Activated naive CD4-positive, alpha-beta T cell treated with Interleukin-2 at 50 U/mL for 16 hours (primary cell): ENCODE measurements around the gene NFASC.

Experiments used
- DNase-seq: peaks from one replicate; pipeline ENCODE4 v3.0.0-alpha.2; 2020

NFASC gene

GRCh38 chr1:204863024-204863423, 7.6 kb upstream of the NFASC start:
- no peak for DNase-seq

- no peak for DNase-seq
These were observed 6.9 kb upstream of the NFASC start for GRCh38 chr1:204863730-204864129.

- DNase-seq = no peak
These were observed 4.5 kb upstream of the NFASC start for GRCh38 chr1:204866051-204866596.

- no peak for DNase-seq
These were observed 3.5 kb upstream of the NFASC start for GRCh38 chr1:204867203-204867602.

GRCh38 chr1:204867666-204868339, 2.9 kb upstream of the NFASC start:
- DNase-seq = no peak

- DNase-seq = no peak
These were observed 2.3 kb upstream of the NFASC start for GRCh38 chr1:204868340-204868700.

GRCh38 chr1:204869097-204869496, 1.6 kb upstream of the NFASC start:
- DNase-seq = no peak

GRCh38 chr1:204871405-204872037, 859 bp downstream of the NFASC start:
- DNase-seq = no peak

GRCh38 chr1:204872262-204872881, 1.7 kb downstream of the NFASC start:
- no peak for DNase-seq

GRCh38 chr1:204873176-204873575, 2.5 kb downstream of the NFASC start:
- no peak for DNase-seq

GRCh38 chr1:204873714-204874113, 3.1 kb downstream of the NFASC start:
- no peak for DNase-seq

GRCh38 chr1:204874274-204874673, 3.6 kb downstream of the NFASC start:
- no peak for DNase-seq

GRCh38 chr1:204875255-204875654, 4.6 kb downstream of the NFASC start:
- no peak for DNase-seq

- no peak for DNase-seq
These were observed 8.1 kb downstream of the NFASC start for GRCh38 chr1:204878621-204879234.

GRCh38 chr1:204879351-204879750, 8.7 kb downstream of the NFASC start:
- no peak for DNase-seq

- no peak for DNase-seq
These were observed 10.2 kb downstream of the NFASC start for GRCh38 chr1:204880906-204881305.

- DNase-seq = no peak
These were observed 11.8 kb downstream of the NFASC start for GRCh38 chr1:204882479-204882878.

GRCh38 chr1:204883405-204883804, 12.7 kb downstream of the NFASC start:
- no peak for DNase-seq

GRCh38 chr1:204885288-204885711, 14.6 kb downstream of the NFASC start:
- DNase-seq = no peak

GRCh38 chr1:204885790-204886189, 15.1 kb downstream of the NFASC start:
- no peak for DNase-seq

GRCh38 chr1:204887846-204888245, 17.2 kb downstream of the NFASC start:
- no peak for DNase-seq

- no peak for DNase-seq
These were observed 17.6 kb downstream of the NFASC start for GRCh38 chr1:204888294-204888693.

- no peak for DNase-seq
These were observed 19.2 kb downstream of the NFASC start for GRCh38 chr1:204889681-204890383.
